Osteocyte (in vitro differentiated cells): ENCODE data around the gene SETDB1. TPM values are rescaled to one million over a fixed set of nuclear protein-coding genes. Genes with fewer than 3 reads are reported as not detected.

Experiments used
- DNase-seq: peaks from one replicate; pipeline ENCODE4 v3.0.0; 2021; ENCODE audit warnings: mixed read lengths; ENCODE audit not compliant: unreplicated experiment; ENCODE audit errors: extremely low spot score
- H3K27ac Mint-ChIP-seq: one replicate; pipeline ENCODE4 v1.8.0; 2021; ENCODE audit warnings: mild to moderate bottlenecking, mixed read lengths; ENCODE audit not compliant: unreplicated experiment
- H3K27me3 Mint-ChIP-seq: one replicate; pipeline ENCODE4 v1.8.0; 2021; ENCODE audit warnings: mixed read lengths; ENCODE audit not compliant: unreplicated experiment
- H3K36me3 Mint-ChIP-seq: one replicate; pipeline ENCODE4 v1.8.0; 2021; ENCODE audit warnings: mixed read lengths; ENCODE audit not compliant: unreplicated experiment
- H3K4me1 Mint-ChIP-seq: one replicate; pipeline ENCODE4 v1.8.0; 2021; ENCODE audit warnings: mixed read lengths; ENCODE audit not compliant: unreplicated experiment
- H3K4me3 Mint-ChIP-seq: one replicate; pipeline ENCODE4 v1.8.0; 2021; ENCODE audit warnings: mild to moderate bottlenecking, moderate library complexity, mixed read lengths; ENCODE audit not compliant: unreplicated experiment
- H3K9me3 Mint-ChIP-seq: one replicate; pipeline ENCODE4 v1.8.0; 2021; ENCODE audit warnings: mixed read lengths; ENCODE audit not compliant: unreplicated experiment
- CTCF ChIP-seq: fragments of 200-600 bp; sonication (generic); IDR thresholded peaks from 2 replicates; pipeline ENCODE4 v1.5.0; 2021; ENCODE audit warnings: antibody characterized with exemption, mild to moderate bottlenecking, moderate library complexity
- total RNA-seq: library from RNA; stranded (reverse); gene quantifications from 2 replicates; pipeline ENCODE4 v1.2.1, GENCODE V29; 2021

SETDB1 gene
- total RNA-seq, 1 donor from 2014 or later: 53.5 TPM

GRCh38 chr1:150966011-150966410 lies 39.8 kb downstream of the SETDB1 start:
- H3K9me3 Mint-ChIP-seq: no peaks in the 10 kb centered on the region
- no peaks in the 10 kb centered on the region for H3K27me3 Mint-ChIP-seq
- peaks cover 58% of the 10 kb centered on the region for H3K36me3 Mint-ChIP-seq
- TF ChIP-seq CTCF: no peak
- H3K4me1 Mint-ChIP-seq: peaks cover 13% of the 10 kb centered on the region
- no peak overlapping the region for H3K27ac Mint-ChIP-seq
- no peak overlapping the region for H3K4me3 Mint-ChIP-seq
- no peak for DNase-seq

GRCh38 chr1:150967936-150968335 lies 41.8 kb downstream of the SETDB1 start:
- Mint-ChIP-seq H3K9me3 (no peaks in the 10 kb centered on the region), H3K27ac (no peak overlapping the region), H3K36me3 (peaks cover 46% of the 10 kb centered on the region), H3K4me1 (peaks cover 32% of the 10 kb centered on the region), H3K4me3 (no peak overlapping the region), H3K27me3 (no peaks in the 10 kb centered on the region)
- TF ChIP-seq CTCF: no peak
- DNase-seq: no peak

- peaks cover 37% of the 10 kb centered on the region for H3K4me1 Mint-ChIP-seq
- TF ChIP-seq CTCF: no peak
- H3K27ac Mint-ChIP-seq: no peak overlapping the region
These were observed 42.3 kb downstream of the SETDB1 start for GRCh38 chr1:150968491-150968890.

GRCh38 chr1:150969626-150970025 lies 43.5 kb downstream of the SETDB1 start:
- peaks cover 30% of the 10 kb centered on the region for H3K36me3 Mint-ChIP-seq
- DNase-seq: no peak

More at GRCh38 chr1:150968491-150968890, 42.3 kb downstream of the SETDB1 start:
- H3K27me3 Mint-ChIP-seq: no peaks in the 10 kb centered on the region
- peaks cover 40% of the 10 kb centered on the region for H3K36me3 Mint-ChIP-seq
- H3K4me3 Mint-ChIP-seq: no peak overlapping the region
- DNase-seq: no peak
- H3K9me3 Mint-ChIP-seq: no peaks in the 10 kb centered on the region

More at GRCh38 chr1:150969626-150970025, 43.5 kb downstream of the SETDB1 start:
- no peak overlapping the region for H3K27ac Mint-ChIP-seq
- no peak overlapping the region for H3K4me3 Mint-ChIP-seq
- H3K4me1 Mint-ChIP-seq: peaks cover 39% of the 10 kb centered on the region
- no peaks in the 10 kb centered on the region for H3K9me3 Mint-ChIP-seq
- no peak for TF ChIP-seq CTCF
- H3K27me3 Mint-ChIP-seq: no peaks in the 10 kb centered on the region
